H54 (cell line): ENCODE measurements around the gene FATE1.
"Not testable (repeated sequence)": the region's sequence is repeated elsewhere in the genome, so short reads cannot be mapped to it uniquely, and the experiment has no call there.

Experiments used
- DNase-seq: peaks from one replicate; pipeline ENCODE4 v3.0.0; 2011; ENCODE audit warnings: low spot score, mixed read lengths; ENCODE audit not compliant: insufficient read length
- FAIRE-seq: peaks from 3 replicates; lab custom pipeline; 2011; peaks lifted over from hg19 to GRCh38; lab: Jason Lieb, UNC
- POLR2A ChIP-seq: IDR thresholded peaks from 2 replicates; pipeline ENCODE4 v1.6.1; 2011; ENCODE audit warnings: low read depth, mild to moderate bottlenecking, low read length

FATE1 gene, protein sequence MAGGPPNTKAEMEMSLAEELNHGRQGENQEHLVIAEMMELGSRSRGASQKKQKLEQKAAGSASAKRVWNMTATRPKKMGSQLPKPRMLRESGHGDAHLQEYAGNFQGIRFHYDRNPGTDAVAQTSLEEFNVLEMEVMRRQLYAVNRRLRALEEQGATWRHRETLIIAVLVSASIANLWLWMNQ

DNA sequence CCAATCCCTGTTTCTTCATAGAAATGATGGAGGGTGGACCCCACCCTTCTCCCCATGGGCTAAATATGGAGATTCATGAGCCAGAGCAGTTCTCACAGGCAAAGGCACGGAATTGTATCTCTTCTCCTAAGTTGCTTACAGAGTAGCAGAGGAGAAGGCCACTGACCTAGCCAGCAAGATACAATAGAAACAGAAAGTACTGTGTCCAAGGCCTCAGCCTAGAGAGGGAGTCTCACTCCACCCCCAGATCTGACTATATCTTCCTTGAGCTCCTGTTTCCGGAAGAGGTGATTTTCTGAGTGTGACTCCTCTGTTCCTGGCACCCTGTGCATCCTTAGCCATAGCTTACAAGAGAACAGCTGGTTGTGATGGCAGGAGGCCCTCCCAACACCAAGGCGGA, at the start of gene FATE1:
Gene FATE1, plus strand, starts transcription at position 284 of the 400 bp plus-strand sequence. Its CDS starts 85 bp downstream, at position 369.
- TF ChIP-seq POLR2A: no peak
- no peak for DNase-seq
- no peak for FAIRE-seq

DNA sequence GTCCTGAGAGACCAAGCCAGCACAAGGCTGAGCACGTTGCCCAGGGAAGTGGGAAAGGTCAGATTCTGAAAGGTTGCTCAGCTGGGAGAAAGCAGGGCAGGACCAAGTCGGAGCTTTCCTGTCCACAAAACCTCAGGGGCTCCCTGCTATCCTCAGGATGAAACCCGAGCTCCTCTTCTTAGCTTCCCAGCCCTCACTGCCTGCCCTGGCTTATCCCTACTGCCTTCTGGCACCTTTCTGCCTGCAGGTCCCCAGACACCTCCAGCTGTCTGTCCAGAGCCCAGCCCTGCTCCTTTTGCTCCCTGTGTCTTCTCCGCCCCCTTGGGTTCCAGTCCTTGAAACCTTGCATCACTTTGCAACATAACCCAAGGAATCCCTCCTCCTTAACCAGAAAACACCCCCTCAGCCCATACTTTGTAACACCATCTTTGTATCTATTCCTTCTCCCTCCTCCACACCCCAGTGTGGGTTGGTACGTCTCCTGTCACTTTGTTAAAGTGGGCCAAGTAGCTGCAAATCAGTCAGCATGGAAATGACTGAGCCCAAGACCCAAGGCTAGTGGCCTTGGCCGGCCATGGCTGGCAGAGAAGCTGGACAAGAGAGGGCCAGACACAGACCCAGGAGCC, 40.6 kb upstream of the FATE1 start:
- TF ChIP-seq POLR2A: no peak
- FAIRE-seq (no peak), DNase-seq (no peak)

DNA sequence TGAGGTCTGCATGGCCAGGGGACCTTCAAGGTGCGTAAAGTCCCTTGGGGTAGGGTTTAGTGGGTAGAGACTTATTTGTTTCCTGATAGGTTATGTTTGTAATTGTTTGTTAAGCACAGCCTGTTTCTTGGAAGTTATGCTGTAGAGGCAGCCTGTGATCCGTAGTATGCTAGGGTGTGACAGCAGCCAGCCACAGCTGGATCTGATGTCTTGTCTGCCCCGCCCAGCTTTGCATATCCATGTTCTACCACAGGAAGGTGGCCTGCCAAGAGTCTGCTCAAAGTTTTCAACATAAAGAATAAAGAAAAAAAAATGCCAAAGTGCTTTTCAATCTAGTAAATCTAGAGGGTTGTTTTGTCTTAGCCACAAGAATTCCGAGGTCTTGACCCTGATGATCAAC, 39.6 kb upstream of the FATE1 start:
- DNase-seq (no peak), FAIRE-seq (no peak)
- TF ChIP-seq POLR2A: no peak

DNA sequence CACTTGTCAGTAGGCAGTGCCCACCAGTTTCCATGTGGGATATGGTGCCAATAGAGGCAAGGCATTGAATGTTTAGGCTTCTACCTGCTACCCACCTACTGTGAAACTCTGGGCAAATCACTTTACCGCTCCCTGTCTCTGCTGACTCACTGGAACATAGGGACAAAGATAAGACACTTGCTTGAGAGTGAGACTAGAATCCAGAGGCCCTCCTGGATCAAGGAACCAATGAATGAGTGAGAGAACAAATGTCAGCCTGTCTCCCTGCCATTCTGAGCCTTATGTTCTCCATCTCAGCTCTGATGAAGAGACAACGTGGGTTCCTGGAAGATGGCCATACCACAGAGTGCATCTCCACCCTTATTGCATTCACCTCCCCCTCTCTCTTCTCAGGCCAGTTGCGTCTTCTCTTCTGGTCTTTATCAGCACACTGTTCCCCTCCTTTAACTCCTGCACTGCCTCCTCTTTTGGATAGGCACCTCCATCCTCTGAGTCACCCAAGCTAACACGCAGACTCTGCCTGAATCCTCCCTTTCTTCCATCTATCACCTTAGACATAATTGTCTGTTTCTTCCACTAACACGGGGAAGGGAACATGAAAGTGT, 35.9 kb upstream of the FATE1 start:
- FAIRE-seq: no peak
- no peak for DNase-seq
- no peak for TF ChIP-seq POLR2A

DNA sequence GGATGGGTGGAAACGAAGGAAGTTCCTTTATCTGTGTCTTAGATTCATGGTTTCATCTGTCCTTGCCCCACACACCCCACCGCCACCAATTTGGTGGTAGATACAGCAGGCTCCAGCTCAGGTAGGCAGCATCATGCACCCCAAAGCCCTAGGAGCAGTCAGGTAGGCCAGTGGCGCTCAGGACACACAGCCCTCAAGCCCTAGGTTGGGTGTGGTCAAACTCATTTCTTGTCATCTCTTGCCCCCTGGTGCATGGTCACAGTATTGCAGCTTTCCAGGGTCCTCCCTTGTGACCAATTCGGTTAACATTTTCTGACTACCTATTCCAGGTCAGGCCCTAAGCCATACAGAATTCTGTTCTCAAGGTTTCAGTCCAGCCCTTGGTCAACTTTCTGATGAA, 35.0 kb upstream of the FATE1 start:
- no peak for FAIRE-seq
- DNase-seq: peak; percentile 43
- TF ChIP-seq POLR2A: no peak

DNA sequence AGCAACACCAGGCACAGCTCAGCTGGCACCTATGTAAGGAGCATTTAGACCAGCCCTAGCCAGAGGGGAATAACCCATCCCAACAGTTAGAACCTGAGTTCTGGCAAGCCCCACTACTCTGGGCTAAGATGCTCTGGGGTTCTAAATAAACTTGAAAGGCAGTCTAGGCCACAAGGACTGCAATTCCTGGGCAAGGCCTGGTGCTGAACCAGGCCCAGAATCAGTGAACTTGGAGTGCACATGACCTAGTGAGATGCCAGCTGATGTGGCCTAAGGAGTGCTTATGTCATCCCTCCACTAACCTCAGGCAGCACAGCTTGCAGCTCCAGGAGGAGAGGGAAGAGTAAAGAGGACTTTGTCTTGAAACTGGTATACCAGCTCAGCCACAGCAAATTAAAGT, 28.2 kb upstream of the FATE1 start:
- DNase-seq: no peak

DNA sequence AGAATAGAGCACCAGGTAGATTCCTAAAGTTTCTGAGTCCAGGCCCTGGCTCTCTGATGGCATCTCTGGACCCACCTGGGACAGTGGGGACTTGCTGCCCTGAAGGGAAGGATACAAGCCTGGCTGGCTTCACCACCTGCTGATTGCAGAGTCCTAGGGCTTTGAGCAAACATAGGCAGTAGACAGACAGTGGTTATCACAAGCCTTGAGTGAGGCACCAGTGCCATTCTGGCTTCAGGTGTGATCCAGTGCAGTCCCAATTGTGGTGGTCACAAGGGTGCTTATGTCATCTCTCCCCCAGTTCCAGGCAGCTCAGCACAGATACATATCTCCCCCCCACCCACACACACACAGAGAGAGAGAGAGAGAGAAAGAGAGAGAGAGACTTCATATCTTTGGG, 27.1 kb upstream of the FATE1 start:
- FAIRE-seq (no peak), DNase-seq (no peak)
- no peak for TF ChIP-seq POLR2A

More for the DNA sequence above, 28.2 kb upstream of the FATE1 start:
- TF ChIP-seq POLR2A: no peak
- no peak for FAIRE-seq

DNA sequence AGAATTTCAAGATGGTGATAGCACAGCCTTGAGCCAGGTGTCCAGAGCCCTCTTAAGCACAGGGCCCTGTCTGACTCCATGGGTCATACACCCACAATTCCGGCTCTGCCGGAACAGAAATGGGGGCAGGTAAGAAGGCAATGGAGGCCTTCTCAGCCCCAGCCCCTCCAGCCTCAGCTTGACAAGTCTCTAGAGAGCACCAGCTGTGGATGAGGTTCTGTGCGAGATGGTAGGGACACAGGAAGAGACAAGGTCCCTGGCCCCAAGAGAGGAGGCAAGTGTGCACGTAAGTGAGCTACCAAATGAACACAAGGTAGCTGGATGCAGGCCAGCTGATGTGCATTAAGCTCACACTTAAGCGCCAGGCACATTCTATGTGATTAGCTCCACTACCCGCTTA, 23.0 kb upstream of the FATE1 start:
- TF ChIP-seq POLR2A: no peak

DNA sequence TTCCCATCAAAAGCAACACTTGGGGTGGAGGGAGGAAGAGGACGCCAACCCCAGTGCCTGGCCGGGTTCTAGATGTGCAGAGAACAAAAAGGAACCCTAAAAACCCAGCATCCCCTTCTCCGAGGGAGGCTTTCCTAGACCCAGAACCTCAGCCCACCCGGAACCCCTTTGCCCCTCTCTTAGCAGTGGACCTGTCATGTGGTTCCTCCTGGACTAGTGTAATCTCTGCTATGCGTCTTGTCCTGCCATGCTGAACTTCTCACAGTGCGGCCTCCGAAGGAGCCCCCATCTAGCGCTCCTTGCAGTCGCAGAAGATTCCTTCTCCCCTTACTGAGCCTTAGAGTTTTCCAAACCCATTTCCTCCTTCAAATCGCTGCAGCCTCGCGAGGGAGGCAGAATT, 21.7 kb upstream of the FATE1 start:
- DNase-seq: no peak
- no peak for FAIRE-seq
- TF ChIP-seq POLR2A: no peak

More for the DNA sequence above, 23.0 kb upstream of the FATE1 start:
- FAIRE-seq (no peak), DNase-seq (no peak)

DNA sequence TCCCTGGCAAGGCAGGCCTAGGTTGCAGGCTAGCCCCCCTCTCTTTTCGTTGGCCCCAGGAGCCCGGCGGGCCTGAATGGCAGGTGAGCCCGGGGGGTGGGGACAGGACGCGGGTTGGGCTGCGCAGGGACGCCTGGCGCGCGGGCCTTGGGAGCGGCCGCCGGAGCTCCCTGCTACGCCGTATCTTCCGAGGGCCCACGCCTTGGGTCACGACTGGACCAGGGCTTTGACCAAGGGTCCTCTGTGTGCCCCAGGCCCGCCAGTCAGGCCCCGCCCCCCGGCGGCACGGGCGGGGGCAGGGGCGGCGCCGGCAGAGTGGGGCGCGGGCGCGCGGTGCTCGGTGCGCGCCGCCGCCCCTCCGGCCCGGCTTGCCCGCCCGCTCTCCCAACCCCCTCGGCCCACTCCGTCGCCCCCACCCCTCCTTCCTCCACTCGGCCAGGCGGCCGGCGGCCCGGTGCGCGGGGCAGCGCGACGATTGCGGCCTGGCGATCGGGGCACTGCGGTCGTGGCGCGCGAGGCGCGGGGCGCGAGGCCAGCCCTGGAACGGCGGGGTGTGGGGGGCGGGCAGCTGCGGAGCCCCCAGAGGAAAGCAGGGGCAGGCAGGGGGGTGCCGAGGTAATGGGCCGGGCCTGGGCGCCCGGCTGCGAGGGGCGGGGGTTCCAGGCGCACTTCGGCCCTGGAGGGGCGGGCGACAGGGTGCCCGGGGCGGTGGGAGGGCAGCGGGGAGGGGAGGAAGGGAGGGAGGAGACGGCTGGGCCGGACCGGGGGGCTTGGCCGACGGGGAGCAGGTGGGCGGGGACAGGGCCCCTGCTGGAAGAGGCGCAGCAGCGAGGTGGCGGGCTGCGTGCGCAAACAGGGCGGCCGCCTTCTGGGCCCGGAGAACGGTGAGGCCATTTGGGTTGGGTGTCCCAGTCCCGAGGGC, 20.9 kb upstream of the FATE1 start, which contains the start of gene PRRG3:
Gene PRRG3, plus strand, starts transcription at position 798 of the 922 bp plus-strand sequence. CDS start 3,357 bp downstream, outside the sequence.
- DNase-seq (no peak), FAIRE-seq (no peak)
- TF ChIP-seq POLR2A: no peak

DNA sequence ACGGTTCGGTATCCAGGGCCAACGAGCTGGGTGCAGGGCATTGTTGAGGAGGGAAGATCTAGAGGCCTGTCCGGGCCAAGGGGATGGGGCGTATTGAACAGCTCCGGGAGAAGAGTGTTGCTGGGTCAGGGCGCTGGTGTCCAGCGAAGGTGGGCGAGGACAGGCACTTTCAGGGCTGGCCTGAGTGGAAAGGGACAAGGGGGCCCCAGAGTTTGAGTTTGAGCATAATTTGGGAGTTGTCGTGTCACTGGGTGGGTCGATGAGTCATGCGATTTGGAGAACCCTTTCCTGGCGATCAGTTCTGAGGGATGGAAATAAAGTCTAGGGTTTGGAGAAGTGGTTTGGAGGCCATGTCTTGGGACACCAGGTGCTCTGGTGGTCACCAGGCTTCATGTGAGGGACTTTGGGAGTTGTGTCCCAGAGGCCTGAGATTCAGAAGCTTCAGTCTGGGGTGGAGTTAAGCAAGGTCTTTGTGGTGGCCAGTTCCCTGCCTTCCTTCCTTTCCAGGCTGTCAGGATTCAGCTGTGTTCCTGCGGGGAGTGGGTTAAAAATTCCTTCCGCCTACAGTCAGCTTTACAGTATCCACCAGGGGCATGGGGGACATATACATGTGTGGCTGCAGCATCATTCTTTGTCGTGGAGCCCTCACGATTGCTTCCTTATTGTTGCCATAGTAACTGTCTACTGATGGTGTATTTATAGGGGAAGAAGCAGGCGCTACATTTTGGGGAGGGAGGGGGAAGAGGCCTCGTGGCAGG, 20.1 kb upstream of the FATE1 start:
- FAIRE-seq (no peak), DNase-seq (no peak)
- TF ChIP-seq POLR2A: no peak

DNA sequence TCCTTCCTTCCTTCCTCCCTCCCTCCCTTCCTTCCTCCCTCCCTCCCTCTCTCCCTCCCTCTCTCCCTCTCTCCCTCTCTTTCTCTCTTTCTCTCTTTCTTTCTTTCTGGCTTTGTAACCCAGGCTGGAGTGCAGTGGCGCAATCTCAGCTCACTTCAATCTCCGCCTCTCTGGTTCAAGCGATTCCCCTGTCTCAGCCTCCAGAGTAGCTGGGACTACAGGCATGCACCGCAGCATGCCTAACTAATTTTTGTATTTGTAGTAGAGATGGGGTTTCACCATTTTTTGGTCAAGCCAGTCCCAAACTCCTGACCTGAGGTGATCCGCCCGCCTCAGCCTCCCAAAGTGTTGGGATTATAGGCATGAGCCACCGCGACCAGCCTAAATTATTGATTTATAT, 18.8 kb upstream of the FATE1 start:
- not testable (repeated sequence) for DNase-seq, FAIRE-seq

DNA sequence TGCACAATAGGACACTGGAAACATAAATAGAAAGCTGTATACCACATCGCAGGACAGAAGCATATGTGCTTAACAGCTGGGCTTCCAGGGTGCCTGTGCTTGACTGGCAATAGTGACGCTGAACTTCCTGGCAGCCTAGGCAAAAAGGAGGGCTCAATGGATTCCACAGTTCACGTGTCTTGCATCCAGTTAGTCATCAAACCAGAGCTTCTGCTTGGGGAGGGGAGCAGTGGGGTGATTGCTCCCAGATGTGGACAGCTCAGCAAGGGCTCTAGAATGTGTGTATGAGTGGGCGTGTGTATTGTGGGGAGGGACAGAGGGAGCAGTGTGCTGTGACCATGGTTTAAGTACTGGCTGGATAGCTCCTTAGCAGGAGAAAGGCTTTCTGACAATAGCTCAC, 18.3 kb upstream of the FATE1 start:
- DNase-seq (no peak), FAIRE-seq (no peak)
- TF ChIP-seq POLR2A: no peak

DNA sequence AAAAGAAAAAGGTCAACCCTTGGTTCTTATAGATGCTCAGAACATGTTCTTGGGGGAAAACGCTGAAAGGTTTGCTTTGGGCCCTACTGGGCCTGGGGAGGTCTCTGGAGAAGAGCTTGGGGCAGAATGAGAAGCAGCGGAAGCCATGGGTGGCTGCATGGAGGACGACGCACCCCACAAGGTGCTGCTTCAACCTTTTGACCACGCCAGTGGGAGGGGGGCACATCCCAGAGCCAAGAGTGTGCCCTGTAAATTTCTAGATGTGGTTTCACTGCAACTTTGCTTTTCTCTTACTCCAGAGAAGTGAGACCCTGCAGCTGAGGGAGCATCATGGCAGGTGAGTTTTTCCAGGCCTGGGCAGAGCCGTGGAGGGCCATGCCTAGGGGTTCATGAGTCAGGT, 17.4 kb upstream of the FATE1 start:
- FAIRE-seq: no peak
- TF ChIP-seq POLR2A: no peak
- DNase-seq: no peak
